Fibroblast of the aortic adventitia (primary cell): Measurements from ENCODE around the gene BMPR1A. TPM values are rescaled to one million over a fixed set of nuclear protein-coding genes. Genes with fewer than 3 reads are reported as not detected.

Experiments
- DNase-seq: peaks from one replicate; pipeline ENCODE4 v3.0.0-alpha.2; 2010; ENCODE audit warnings: low read depth
- H3K4me3 ChIP-seq: 2 replicates; pipeline ENCODE4 v1.5.1; 2011; ENCODE audit warnings: low read depth, mild to moderate bottlenecking, control low read depth, low read length, moderate library complexity
- total RNA-seq: library from RNA; depleted of rRNA; stranded (reverse); fragments of >200 nt; gene quantifications from 2 replicates; pipeline ENCODE4 v1.2.3, GENCODE V29; 2012; ENCODE audit warnings: low replicate concordance
- TF ChIP-seq, protein P1 (sequence below): IDR thresholded peaks from 2 replicates; pipeline ENCODE4 v1.5.1; 2011; ENCODE audit warnings: mild to moderate bottlenecking, low read length, control low read depth, inconsistent platforms; ENCODE audit not compliant: insufficient read depth

The BMPR1A gene
- total RNA-seq, 1 donor, result 74.7 TPM

DNA sequence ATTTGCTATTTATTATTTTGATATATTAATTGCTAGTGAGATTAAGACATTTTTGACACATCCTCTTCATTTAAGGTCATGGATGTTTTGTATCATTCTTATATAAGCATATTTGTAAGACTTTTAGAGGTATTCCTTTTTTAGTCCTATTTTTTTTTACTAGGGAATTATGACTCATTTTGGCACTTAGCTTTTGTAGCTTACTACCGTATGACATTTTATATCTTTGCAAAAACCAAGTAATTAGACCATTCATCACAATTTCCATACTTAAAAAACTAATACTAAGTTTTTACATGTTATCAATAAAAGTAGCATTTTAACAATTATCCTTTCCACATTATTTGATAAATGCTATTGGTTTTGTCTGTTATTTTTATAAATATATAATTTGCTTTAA is 41.6 kb downstream of the BMPR1A start:
- H3K4me3 ChIP-seq, result no peak overlapping the region
- peak; percentile 40 for DNase-seq
- TF ChIP-seq, protein P1, sequence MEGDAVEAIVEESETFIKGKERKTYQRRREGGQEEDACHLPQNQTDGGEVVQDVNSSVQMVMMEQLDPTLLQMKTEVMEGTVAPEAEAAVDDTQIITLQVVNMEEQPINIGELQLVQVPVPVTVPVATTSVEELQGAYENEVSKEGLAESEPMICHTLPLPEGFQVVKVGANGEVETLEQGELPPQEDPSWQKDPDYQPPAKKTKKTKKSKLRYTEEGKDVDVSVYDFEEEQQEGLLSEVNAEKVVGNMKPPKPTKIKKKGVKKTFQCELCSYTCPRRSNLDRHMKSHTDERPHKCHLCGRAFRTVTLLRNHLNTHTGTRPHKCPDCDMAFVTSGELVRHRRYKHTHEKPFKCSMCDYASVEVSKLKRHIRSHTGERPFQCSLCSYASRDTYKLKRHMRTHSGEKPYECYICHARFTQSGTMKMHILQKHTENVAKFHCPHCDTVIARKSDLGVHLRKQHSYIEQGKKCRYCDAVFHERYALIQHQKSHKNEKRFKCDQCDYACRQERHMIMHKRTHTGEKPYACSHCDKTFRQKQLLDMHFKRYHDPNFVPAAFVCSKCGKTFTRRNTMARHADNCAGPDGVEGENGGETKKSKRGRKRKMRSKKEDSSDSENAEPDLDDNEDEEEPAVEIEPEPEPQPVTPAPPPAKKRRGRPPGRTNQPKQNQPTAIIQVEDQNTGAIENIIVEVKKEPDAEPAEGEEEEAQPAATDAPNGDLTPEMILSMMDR, result no peak

DNA sequence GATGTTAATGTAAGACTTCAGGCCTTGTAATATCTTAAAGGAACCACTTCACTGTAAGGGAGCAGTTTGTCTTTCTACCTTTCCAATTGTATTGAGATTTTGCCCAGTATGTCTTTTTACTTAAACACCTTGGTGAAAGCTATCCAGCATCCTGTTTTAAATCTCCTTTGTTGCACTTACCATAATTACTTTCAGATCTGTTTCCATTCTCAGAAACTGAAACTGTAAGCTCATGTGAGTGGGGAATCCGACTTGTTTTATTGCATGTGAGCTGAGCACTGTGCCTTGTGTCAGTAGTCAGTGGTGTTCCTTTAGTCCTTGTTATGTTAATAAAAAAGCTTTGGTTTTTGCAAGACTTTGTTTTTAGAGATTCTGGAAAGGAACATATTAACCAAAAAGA is 42.2 kb downstream of the BMPR1A start:
- peak; percentile 55 for DNase-seq

GRCh38 chr10:86799188-86799845 is 42.9 kb downstream of the BMPR1A start:
- no peak overlapping the region for H3K4me3 ChIP-seq
- no peak for DNase-seq
- TF ChIP-seq, protein P1, result no peak

More for the DNA sequence above, 42.2 kb downstream of the BMPR1A start:
- TF ChIP-seq, protein P1, result no peak
- no peak overlapping the region for H3K4me3 ChIP-seq

GRCh38 chr10:86801995-86802394 is 45.6 kb downstream of the BMPR1A start:
- H3K4me3 ChIP-seq, result no peak overlapping the region
- DNase-seq, result no peak
- TF ChIP-seq, protein P1, result no peak

DNA sequence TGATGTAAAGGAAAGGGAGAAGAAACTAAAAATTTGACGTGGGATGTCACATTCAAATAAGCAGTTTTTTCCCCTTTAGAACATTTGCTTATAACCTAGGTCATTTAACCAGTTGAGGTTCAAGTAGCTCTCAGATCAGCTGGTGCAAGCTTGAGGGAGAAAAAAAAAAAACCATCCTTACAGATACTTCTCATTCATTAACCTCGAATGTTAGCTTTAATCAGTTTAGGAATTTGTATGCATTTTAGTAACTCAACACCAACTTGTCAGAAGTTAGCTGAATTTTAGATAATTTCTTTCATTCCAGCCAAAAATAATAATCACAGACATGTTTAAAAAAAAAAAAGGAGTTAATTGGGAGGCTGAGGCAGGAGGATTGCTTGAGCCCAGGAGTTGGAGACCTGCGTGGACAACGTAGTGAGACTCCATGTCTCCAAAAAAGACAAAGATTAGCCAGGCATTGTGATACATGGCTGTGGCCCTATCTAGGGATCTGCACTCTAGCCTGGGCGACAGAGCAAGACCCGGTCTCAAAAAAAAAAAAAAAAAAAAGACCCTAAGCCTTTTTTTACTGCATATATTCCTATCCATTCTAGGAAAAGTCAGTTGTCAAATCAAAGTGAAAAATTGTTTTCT is 46.2 kb downstream of the BMPR1A start:
- DNase-seq, result no peak
- TF ChIP-seq, protein P1, result no peak
- no peak overlapping the region for H3K4me3 ChIP-seq

GRCh38 chr10:86803156-86803555 is 46.7 kb downstream of the BMPR1A start:
- peak; percentile 76 for DNase-seq
- no peak overlapping the region for H3K4me3 ChIP-seq
- TF ChIP-seq, protein P1, result no peak
